GM12878 (cell line): ENCODE results near the gene TRIM13. TPM values are rescaled to one million over a fixed set of nuclear protein-coding genes. Genes with fewer than 3 reads are reported as not detected.

Experiments used
- ATAC-seq: fragments of 200-7000 bp; cut with Tn5 transposase; 3 replicates; pipeline ENCODE4 v1.9.1; 2020; ENCODE audit warnings: mild to moderate bottlenecking, moderate library complexity
- BruUV-seq: library from RNA; stranded (reverse); fragments of 400-500 nt; replicated peaks from 2 replicates; lab custom pipeline; 2021; lab: Mats Ljungman, UMichigan
- CTCF ChIA-PET: fragments of 300-600 bp; sonication (Branson Sonifier 250); formaldehyde crosslinking; extraction: SDS; loops from one replicate; lab custom pipeline; 2021; ENCODE audit warnings: inconsistent platforms; lab: Yijun Ruan, JAX
- POLR2A ChIA-PET: fragments of 350-600 bp; formaldehyde crosslinking; extraction: SDS; loops from one replicate; lab custom pipeline; 2021; ENCODE audit warnings: inconsistent platforms; lab: Charles Lee
- RAD21 ChIA-PET: fragments of 300-600 bp; sonication (Branson Sonifier 250); formaldehyde crosslinking; loops from one replicate; lab custom pipeline; 2023; ENCODE audit warnings: antibody characterized with exemption; ENCODE audit not compliant: unreplicated experiment; lab: Charles Lee
- SMC1A ChIA-PET: fragments of 300-600 bp; sonication (Branson Sonifier 250); formaldehyde crosslinking; loops from one replicate; lab custom pipeline; 2023; ENCODE audit not compliant: unreplicated experiment, uncharacterized antibody; lab: Charles Lee
- DNase-seq: peaks from one replicate; pipeline ENCODE4 v3.0.0-alpha.2; 2011; ENCODE audit warnings: low read depth, low spot score
- FAIRE-seq: peaks from 3 replicates; lab custom pipeline; 2011; peaks lifted over from hg19 to GRCh38; lab: Jason Lieb, UNC
- H2AFZ ChIP-seq: 2 replicates; pipeline ENCODE4 v1.6.0; 2011; ENCODE audit warnings: low read depth, low read length, control low read depth; ENCODE audit not compliant: control insufficient read depth
- H3K27ac ChIP-seq: 2 replicates; pipeline ENCODE4 v1.5.1; 2011; ENCODE audit warnings: control low read depth; ENCODE audit not compliant: control insufficient read depth, insufficient read depth
- H3K27me3 ChIP-seq, 2 experiments: replicated peaks in 1 of 2; 2 replicates each; pipeline versions ENCODE4 v1.6.0 to v1.6.1; 2011; ENCODE audit warnings: low read length in 1 of 2; ENCODE audit not compliant: control insufficient read depth in 2 of 2, insufficient read depth in 2 of 2
- H3K36me3 ChIP-seq, 2 experiments: 2 replicates each; pipeline ENCODE4 v1.5.1; 2011; ENCODE audit warnings: low read length in 1 of 2; ENCODE audit not compliant: control insufficient read depth in 2 of 2, insufficient read depth in 2 of 2
- H3K4me1 ChIP-seq: 2 replicates; pipeline ENCODE4 v1.6.1; 2011; ENCODE audit warnings: mild to moderate bottlenecking, low read length, moderate library complexity, mixed read lengths; ENCODE audit not compliant: control insufficient read depth, insufficient read depth
- H3K4me2 ChIP-seq: 2 replicates; pipeline ENCODE4 v1.6.0; 2011; ENCODE audit warnings: control low read depth; ENCODE audit not compliant: control insufficient read depth, insufficient read depth
- H3K4me3 ChIP-seq: fragments of 200-600 bp; sonication (generic); 2 replicates; pipeline ENCODE4 v1.5.1; 2016
- H3K79me2 ChIP-seq: 2 replicates; pipeline ENCODE4 v1.6.0; 2011; ENCODE audit warnings: low read length; ENCODE audit not compliant: control insufficient read depth, insufficient read depth
- H3K9ac ChIP-seq: 2 replicates; pipeline ENCODE4 v1.8.0; 2011; ENCODE audit warnings: low read length, control low read depth, mixed read lengths; ENCODE audit not compliant: control insufficient read depth, insufficient read depth
- H3K9me3 ChIP-seq: replicated peaks from 3 replicates; pipeline ENCODE4 v1.5.1; 2011; ENCODE audit warnings: mild to moderate bottlenecking, low read length; ENCODE audit not compliant: control insufficient read depth, insufficient read depth
- H4K20me1 ChIP-seq: 2 replicates; pipeline ENCODE4 v1.6.0; 2011; ENCODE audit not compliant: control insufficient read depth, insufficient read depth
- BACH1 ChIP-seq: fragments of 450-650 bp; IDR thresholded peaks from 2 replicates; pipeline ENCODE4 v1.6.1; 2017; ENCODE audit warnings: mild to moderate bottlenecking, borderline replicate concordance
- ELK1 ChIP-seq: IDR thresholded peaks from 2 replicates; pipeline ENCODE4 v1.6.1; 2012; ENCODE audit warnings: low read depth, low read length, improper control_type of control experiment
- EP300 ChIP-seq, 2 experiments: fragments of 150-350 bp in 1 of 2; IDR thresholded peaks; 2 replicates each; pipeline ENCODE4 v1.6.1; 2011 to 2012; ENCODE audit warnings: low read depth in 2 of 2, low read length in 2 of 2, borderline replicate concordance in 1 of 2, improper control_type of control experiment in 1 of 2, inconsistent platforms in 1 of 2; ENCODE audit not compliant: control insufficient read depth in 1 of 2
- HDAC6 ChIP-seq: fragments of 200-600 bp; sonication (generic); IDR thresholded peaks from one replicate; pipeline ENCODE4 v1.8.0; 2017; ENCODE audit warnings: antibody characterized with exemption; ENCODE audit not compliant: unreplicated experiment
- IKZF1 ChIP-seq: fragments of 450-650 bp; conservative IDR thresholded peaks from 2 replicates; pipeline ENCODE4 v1.6.1; 2017; ENCODE audit warnings: antibody characterized with exemption, mild to moderate bottlenecking
- MLLT1 ChIP-seq: fragments of 450-650 bp; IDR thresholded peaks from 2 replicates; pipeline ENCODE4 v1.6.1; 2016; ENCODE audit warnings: mild to moderate bottlenecking
- NR2C1 ChIP-seq: fragments of 450-650 bp; IDR thresholded peaks from 2 replicates; pipeline ENCODE4 v1.6.1; 2017; ENCODE audit warnings: antibody characterized with exemption, mild to moderate bottlenecking, moderate library complexity
- RUNX3 ChIP-seq: IDR thresholded peaks from 2 replicates; pipeline ENCODE4 v1.6.1; 2012; ENCODE audit warnings: low read length, inconsistent platforms
- SPI1 ChIP-seq: IDR thresholded peaks from 2 replicates; pipeline ENCODE4 v1.6.1; 2011; ENCODE audit warnings: low read depth, mild to moderate bottlenecking, low read length, moderate library complexity, borderline replicate concordance; ENCODE audit not compliant: insufficient read depth
- SREBF1 ChIP-seq: IDR thresholded peaks from 2 replicates; pipeline ENCODE4 v1.6.1; 2012; ENCODE audit warnings: mild to moderate bottlenecking, low read length
- TARDBP ChIP-seq: IDR thresholded peaks from 2 replicates; pipeline ENCODE4 v1.6.1; 2016; ENCODE audit warnings: borderline replicate concordance
- TCF7 ChIP-seq: IDR thresholded peaks from 2 replicates; pipeline ENCODE4 v1.6.1; 2014; ENCODE audit warnings: antibody characterized with exemption, borderline replicate concordance
- YBX1 ChIP-seq: fragments of 450-650 bp; IDR thresholded peaks from 2 replicates; pipeline ENCODE4 v1.6.1; 2016; ENCODE audit warnings: antibody characterized with exemption
- ZBTB11 ChIP-seq: fragments of 450-650 bp; formaldehyde crosslinking; IDR thresholded peaks from 2 replicates; pipeline ENCODE4 v1.5.0; 2022; ENCODE audit warnings: mild to moderate bottlenecking, missing genetic modification characterization
- ZNF687 ChIP-seq: fragments of 450-650 bp; IDR thresholded peaks from 2 replicates; pipeline ENCODE4 v1.6.1; 2017; ENCODE audit warnings: mild to moderate bottlenecking, moderate library complexity
- WGBS: methylation state at CpG from one replicate; pipeline ENCODE4 v1.1.6; 2016; ENCODE audit warnings: low lambda C conversion rate; ENCODE audit not compliant: insufficient replicate concordance, insufficient coverage; ENCODE audit errors: missing lambda C conversion rate; 5-methylcytosine and 5-hydroxymethylcytosine counted together
- in situ Hi-C: fragments of 300-500 bp; cut with MboI; formaldehyde crosslinking; loops from 9 replicates; pipeline ENCODE4 v1.14.3; 2018; ENCODE audit warnings: mixed read lengths
- intact Hi-C: fragments of 100-400 bp; cut with micrococcal nuclease; formaldehyde crosslinking; loops from one replicate; pipeline ENCODE4 v1.14.2; 2022; ENCODE audit not compliant: unreplicated experiment
- polyA plus RNA-seq, 11 experiments: library from polyadenylated mRNA; depleted of rRNA in 4 of 11; unstranded in 6 of 11; stranded (reverse) in 5 of 11; fragments of >200 nt; fragmentation: Nextera tagmentation in 4 of 11; fragmentation: Illumina TruSeq in 1 of 11; extraction: Ambion mirVana in 4 of 11; extraction: Trizol in 1 of 11; gene quantifications; 1 replicate in 1 of 11; 2 replicates in 10 of 11; pipeline versions ENCODE4 v1.2.1 to v1.2.3, GENCODE V29; 2011 to 2016; ENCODE audit warnings: inconsistent platforms in 2 of 11, missing spikeins in 2 of 11, low read depth in 1 of 11
- total RNA-seq, 4 experiments: library from RNA; depleted of rRNA in 3 of 4; stranded (reverse); fragments of >200 nt in 3 of 4; fragmentation: Illumina TruSeq in 1 of 4; extraction: Trizol in 1 of 4; gene quantifications; 2 replicates each; pipeline versions ENCODE4 v1.2.1 to v1.2.3, GENCODE V29; 2013 to 2021

Gene TRIM13
- total and polyA plus RNA-seq, 10 of the 15 experiments (the other 5 are each of a cell fraction or from before 2014, with no cell fraction given), result 15.4 to 33.8 (median 21.0) TPM

GRCh38 chr13:49986471-49986870, 10.4 kb upstream of the TRIM13 start:
- BruUV-seq, result no TSS peak
- no peak overlapping the region for H2AFZ ChIP-seq
- H3K27ac ChIP-seq, result no peak overlapping the region
- DNase-seq (no peak), FAIRE-seq (no peak), ATAC-seq (no peak)
- RAD21 ChIA-PET, result no interaction called here
- no peak overlapping the region for H3K4me3 ChIP-seq
- POLR2A ChIA-PET, result no interaction called here
- CTCF ChIA-PET, result interaction anchor here (0.7 kb wide), 1 partner anchor 203 kb away, joined by 4 read pairs; no protein-coding TSS in a partner anchor
- intact Hi-C loops, result no loop called here
- H3K9me3 ChIP-seq, result no peaks in the 10 kb centered on the region
- H3K4me2 ChIP-seq, result no peak overlapping the region
- no peaks in the 10 kb centered on the region for H4K20me1 ChIP-seq
- H3K4me1 ChIP-seq, result no peaks in the 10 kb centered on the region
- WGBS, result 97% methylated on average over 7 of the region's 7 CpGs
- H3K79me2 ChIP-seq, result no peaks in the 10 kb centered on the region
- H3K9ac ChIP-seq, result no peak overlapping the region
- SMC1A ChIA-PET, result interaction anchor here (0.9 to 1.2 kb wide), 2 partner anchors 8 to 30 kb away, joined by 3 read pairs; no protein-coding TSS in a partner anchor
- in situ Hi-C loops, result no loop called here
- H3K27me3 ChIP-seq, result no peaks in the 10 kb centered on the region
- H3K36me3 ChIP-seq, result no peaks in the 10 kb centered on the region
- no peak for TF ChIP-seq ZNF687
- no peak for TF ChIP-seq MLLT1
- TF ChIP-seq YBX1, result no peak
- no peak for TF ChIP-seq ZBTB11 (CRISPR knock-in tag)
- no peak for TF ChIP-seq HDAC6
- TF ChIP-seq IKZF1, result no peak
- TF ChIP-seq TCF7, result no peak
- no peak for TF ChIP-seq RUNX3
- TF ChIP-seq SREBF1, result no peak
- no peak for TF ChIP-seq EP300 (IDR thresholded peaks at IDR 0.05; ENCODE audit: borderline replicate concordance in 1 of 2, control insufficient read depth in 1 of 2, low read depth in 2 of 2, low read length in 2 of 2)
- no peak for TF ChIP-seq NR2C1
- no peak for TF ChIP-seq SPI1
- TF ChIP-seq ELK1, result no peak
- TF ChIP-seq BACH1, result no peak
- TF ChIP-seq TARDBP, result no peak
